NCI-H2029 treated with DMSO at 0.1 percent for 48 hours (cell line): ENCODE results near the gene UTY.
"Not testable (repeated sequence)": the region's sequence is repeated elsewhere in the genome, so short reads cannot be mapped to it uniquely, and the experiment has no call there.

ENCODE experiments used
- DNase-seq: peaks from one replicate; lab custom pipeline; 2025; lab: John Stamatoyannopoulos, UW

UTY gene

GRCh38 chrY:13299411-13299810 is 180.4 kb downstream of the UTY start:
- no peak for DNase-seq

- DNase-seq: no peak
Measured at GRCh38 chrY:13296176-13296890, 183.5 kb downstream of the UTY start.

GRCh38 chrY:13295026-13295425 is 184.8 kb downstream of the UTY start:
- DNase-seq: no peak

- DNase-seq: no peak
Measured at GRCh38 chrY:13291199-13291598, 188.6 kb downstream of the UTY start.

GRCh38 chrY:13282151-13283054 is 197.4 kb downstream of the UTY start:
- DNase-seq: not testable (repeated sequence)

- no peak for DNase-seq
Measured at GRCh38 chrY:13279561-13279960, 200.3 kb downstream of the UTY start.

- no peak for DNase-seq
Measured at GRCh38 chrY:13271706-13272105, 208.1 kb downstream of the UTY start.

- DNase-seq: not testable (repeated sequence)
Measured at GRCh38 chrY:13253941-13254440, 225.8 kb downstream of the UTY start.

GRCh38 chrY:13250421-13250820 is 229.4 kb downstream of the UTY start:
- DNase-seq: no peak

- DNase-seq: no peak
Measured at GRCh38 chrY:13243716-13244115, 236.1 kb downstream of the UTY start.

- no peak for DNase-seq
Measured at GRCh38 chrY:13233901-13234300, 245.9 kb downstream of the UTY start.

- no peak for DNase-seq
Measured at GRCh38 chrY:13233118-13233517, 246.7 kb downstream of the UTY start.

GRCh38 chrY:13227354-13227953 is 252.4 kb downstream of the UTY start:
- no peak for DNase-seq

- no peak for DNase-seq
Measured at GRCh38 chrY:13210961-13211646, 268.7 kb downstream of the UTY start.

GRCh38 chrY:13205214-13205613 is 274.6 kb downstream of the UTY start:
- no peak for DNase-seq
